Tongue (tissue), 1 donor: ENCODE results near the gene CENPVL1. TPM values are rescaled to one million over a fixed set of nuclear protein-coding genes. Genes with fewer than 3 reads are reported as not detected.

Experiments
- total RNA-seq: library from RNA; depleted of rRNA; stranded (reverse); fragments of >200 nt; gene quantifications from one replicate; pipeline ENCODE4 v1.2.3, GENCODE V29; 2014

The CENPVL1 gene
- total RNA-seq, 1 donor from 2014 or later: not detected

Other genes starting within 250 kb of the CENPVL1 start
- 6.2 TPM for gene NUDT11, start 213.9 kb upstream of the CENPVL1 start, total RNA-seq
- gene CENPVL3, start 91.6 kb upstream of the CENPVL1 start, total RNA-seq: not detected
- gene CENPVL2, start 27.7 kb upstream of the CENPVL1 start, total RNA-seq: not detected
- 7.5 TPM for gene GSPT2, start 32.9 kb downstream of the CENPVL1 start, total RNA-seq
- 108 TPM for gene MAGED1, start 183.1 kb downstream of the CENPVL1 start, total RNA-seq